Activated T-cell treated with anti-CD3 and anti-CD28 coated beads, Interleukin-2, amount 50 U/mL, for 48 hours (primary cell): ENCODE measurements around the gene FCHO2.
"Not testable (repeated sequence)": the region's sequence is repeated elsewhere in the genome, so short reads cannot be mapped to it uniquely, and the experiment has no call there.

Experiments
- DNase-seq, 2 experiments: peaks; one replicate each; pipeline ENCODE4 v3.0.0-alpha.2; 2020

FCHO2 gene

DNA sequence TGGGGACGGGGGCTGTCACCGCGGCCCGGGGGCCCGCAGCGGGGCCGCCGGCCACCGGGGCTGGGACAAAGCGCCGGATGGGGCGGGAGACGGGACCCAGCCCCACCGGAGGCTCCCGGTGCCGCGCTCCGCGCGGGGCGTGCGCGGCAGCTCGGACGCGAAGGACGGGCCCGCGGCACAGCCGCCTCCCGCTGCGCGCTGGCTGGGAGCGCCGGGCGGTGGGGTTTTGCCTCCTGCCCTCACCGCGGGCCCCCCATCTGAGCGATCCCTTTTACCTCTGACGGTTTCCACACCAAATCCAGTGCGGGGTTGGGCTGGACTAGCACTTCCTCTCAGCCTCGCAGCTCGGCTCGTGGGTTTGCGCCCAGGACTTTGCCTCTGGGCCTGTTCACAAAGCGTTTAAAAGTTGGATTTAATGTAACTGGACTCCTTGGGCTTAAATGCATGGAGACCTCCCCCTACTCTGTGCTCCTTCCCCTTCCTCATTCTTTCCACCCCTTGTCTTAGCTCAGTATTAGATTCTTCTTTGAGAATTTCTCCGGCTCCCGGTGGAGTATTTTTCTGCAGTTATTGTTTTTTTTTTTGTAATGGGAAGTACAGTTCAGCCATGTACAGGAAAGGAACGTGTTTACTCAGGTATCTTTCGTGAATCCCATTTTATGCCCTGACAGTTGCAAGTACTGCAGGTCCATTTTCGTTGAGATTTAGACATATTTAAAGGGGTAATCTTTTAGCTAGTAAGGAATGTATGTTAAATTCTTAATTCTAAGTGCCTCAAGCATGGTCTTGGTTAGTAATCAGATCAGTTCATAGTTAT is 691 bp downstream of the FCHO2 start:
- DNase-seq = peak; percentile 45 to 57

DNA sequence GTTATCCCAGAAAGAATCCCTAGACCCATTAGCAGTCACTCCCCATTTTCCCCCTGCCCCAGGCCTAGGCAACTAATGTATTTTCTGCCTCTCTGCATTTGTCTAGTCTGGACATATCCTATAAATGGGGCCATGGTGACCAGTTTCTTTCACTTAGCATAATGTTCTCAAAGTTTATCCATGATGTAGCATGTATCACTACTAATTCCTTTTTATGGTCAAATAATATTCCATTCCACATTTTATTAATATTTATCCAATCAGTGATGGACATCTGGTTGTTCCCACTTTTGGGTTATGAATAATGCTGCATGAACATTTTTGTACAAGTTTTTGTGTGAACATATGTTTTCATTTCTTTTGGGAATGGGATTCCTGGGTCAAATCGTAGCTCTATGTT is 1.5 kb downstream of the FCHO2 start:
- no peak for DNase-seq

DNA sequence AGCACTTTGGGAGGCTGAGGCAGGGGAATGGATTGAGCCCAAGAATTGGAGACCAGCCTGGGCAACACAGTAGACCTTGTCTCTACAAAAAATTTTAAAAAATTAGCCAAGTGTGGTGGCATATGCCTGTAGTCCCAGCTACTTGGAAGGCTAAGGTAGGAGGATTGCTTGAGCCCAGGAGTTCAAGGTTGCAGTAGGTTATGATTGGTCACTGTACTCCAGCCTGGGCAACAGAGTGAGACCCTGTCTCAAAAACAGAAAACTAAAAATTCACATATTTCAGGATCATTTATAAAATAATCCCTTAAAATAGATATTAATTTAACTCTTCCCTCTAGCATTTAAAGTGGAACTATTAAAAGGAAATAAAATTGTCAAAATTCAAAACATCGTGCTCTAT is 3.4 kb downstream of the FCHO2 start:
- no peak for DNase-seq

DNA sequence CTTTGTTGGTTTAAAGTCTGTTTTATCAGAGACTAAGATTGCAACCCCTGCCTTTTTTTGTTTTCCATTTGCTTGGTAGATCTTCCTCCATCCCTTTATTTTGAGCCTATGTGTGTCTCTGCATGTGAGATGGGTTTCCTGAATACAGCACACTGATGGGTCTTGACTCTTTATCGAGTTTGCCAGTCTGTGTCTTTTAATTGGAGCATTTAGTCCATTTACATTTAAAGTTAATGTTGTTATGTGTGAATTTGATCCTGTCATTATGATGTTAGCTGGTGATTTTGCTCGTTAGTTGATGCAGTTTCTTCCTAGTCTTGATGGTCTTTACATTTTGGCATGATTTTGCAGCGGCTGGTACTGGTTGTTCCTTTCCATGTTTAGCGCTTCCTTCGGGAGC is 18.6 kb downstream of the FCHO2 start:
- not testable (repeated sequence) for DNase-seq

DNA sequence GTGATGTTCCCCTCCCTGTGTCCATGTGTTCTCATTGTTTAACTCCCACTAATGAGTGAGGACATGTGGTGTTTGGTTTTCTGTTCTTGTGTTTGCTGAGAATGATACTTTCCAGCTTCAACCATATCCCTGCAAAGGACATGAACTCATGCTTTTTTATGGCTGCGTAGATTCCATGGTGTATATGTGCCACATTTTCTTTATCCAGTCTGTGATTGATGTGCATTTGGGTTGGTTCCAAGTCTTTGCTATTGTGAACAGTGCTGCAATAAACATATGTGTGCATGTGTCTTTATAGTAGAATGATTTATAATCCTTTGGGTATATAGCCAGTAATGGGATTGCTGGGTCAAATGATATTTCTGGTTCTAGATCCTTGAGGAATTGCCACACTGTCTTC is 21.0 kb downstream of the FCHO2 start:
- DNase-seq = not testable (repeated sequence)

DNA sequence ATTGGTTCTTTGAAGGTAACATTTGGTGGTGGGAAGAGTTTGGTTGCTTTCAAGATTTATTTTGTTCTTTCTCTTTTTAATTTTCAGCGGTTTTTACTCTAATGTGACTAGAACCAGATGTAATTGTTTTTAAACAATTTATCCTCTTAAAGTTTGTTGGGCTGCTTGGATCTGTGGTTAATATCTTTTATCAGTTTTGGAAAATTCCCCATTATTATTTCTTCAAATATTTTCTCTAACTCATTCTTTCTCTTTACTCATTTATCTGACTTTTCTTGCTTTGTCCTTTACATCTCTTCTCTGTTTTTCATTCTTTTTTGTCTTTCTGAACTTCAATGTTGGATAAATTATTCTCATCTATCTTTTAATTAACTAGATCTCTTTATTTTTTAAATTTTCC is 29.9 kb downstream of the FCHO2 start:
- no peak for DNase-seq

DNA sequence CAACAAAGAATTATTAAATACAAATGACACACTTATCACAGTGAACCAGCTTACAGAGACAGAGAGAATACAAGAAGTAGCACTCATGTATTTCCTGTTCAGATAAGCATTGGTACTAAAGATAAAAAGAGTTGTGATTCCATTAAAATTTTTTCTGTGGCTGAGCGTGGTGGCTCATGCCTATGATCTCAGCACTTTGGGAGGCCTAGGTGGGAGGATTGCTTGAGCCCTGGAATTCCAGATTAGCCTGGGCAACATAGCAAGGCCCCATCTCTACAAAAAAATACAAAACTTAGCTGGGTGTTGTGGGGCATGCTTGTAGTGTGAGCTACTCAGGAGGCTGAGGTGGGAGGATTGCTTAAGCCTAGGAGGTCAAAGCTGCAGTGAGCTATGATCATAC is 32.9 kb downstream of the FCHO2 start:
- DNase-seq = no peak

DNA sequence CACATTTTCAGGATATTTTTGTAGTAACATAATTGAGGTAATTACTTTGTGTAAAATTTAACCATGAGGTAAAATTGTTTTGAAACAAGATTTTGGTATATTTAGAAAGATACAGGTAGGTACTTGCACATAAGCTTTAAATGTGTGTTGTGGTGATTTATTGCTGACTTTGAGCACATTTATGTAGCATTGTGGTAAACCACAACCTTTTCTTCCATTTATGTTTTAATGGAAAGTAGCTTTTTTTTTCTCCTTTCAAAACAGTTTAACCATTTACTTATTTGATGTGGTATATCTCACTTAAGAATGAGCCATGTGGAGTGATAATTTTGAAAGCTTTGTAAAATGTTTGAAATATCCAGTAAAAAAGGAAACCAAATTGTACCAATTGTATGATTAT is 35.6 kb downstream of the FCHO2 start:
- DNase-seq = no peak

DNA sequence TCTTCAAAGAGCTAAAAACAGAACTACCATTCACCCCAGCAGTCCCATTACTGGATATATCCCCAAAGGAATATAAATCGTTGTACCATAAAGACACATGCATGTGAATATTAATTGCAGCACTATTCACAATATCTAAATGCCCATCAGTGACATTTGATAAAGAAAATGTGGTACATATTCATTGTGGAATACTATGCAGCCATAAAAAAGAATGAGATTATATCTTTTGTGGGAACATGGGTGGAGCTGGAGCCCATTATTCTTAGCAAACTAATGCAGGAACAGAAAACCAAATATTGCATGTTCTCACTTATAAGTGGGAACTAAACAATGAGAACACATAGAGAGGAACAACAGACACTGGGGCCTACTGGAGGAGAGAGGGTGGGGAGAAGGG is 38.7 kb downstream of the FCHO2 start:
- no peak for DNase-seq

DNA sequence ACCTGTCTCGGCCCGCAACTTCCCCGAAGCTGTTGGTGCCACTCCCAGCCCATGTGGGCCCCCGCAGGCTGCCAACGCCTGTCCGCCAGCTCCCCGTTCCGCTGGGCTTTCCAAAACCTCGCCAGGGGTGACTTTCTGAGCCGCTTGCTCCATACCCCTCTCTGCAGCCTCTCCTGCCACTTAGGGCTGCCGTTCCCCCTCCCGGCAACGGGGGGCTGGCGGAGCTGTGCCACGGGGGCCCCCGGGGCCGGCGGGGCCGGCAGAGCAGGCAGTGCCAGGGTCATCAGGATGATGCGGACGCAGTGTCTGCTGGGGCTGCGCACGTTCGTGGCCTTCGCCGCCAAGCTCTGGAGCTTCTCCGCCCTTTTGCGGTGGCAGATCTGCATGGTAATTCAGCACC is 40.8 kb downstream of the FCHO2 start:
- no peak for DNase-seq

DNA sequence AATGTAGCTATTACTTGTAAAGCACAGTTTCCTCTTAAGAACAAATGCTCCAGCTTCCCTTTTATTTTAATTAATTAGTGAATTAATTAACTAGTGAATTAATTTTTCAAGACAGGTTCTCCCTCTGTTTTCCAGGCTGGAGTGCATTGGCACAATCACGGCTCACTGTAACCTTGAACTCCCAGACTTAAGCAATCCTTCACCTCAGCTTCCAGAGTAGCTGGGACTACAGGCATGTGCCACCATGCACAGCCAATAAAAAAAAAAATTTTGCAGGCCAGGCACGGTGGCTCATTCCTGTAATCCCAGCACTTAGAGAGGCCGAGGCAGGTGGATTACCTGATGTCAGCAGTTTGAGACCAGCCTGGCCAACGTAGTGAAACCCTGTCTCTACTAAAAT is 44.1 kb downstream of the FCHO2 start:
- DNase-seq = no peak

DNA sequence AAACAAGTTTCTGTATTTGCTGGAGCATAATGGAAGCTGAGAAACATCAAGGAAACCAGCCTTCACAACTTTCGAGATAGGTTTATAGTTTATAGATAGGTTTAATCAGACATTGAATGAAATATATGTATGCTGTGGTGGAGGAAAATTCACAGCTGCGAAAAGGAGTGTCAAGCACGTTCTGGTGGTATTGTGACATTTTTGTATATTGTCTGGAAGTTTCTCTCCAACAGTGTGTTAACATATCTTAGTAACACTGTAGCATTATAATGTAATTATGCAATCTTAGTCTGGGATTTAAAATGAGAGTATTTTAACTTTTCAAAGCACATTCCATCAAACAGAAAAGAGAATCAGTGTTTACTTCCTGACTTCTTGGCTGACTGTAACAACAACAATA is 50.0 kb downstream of the FCHO2 start:
- DNase-seq = no peak

DNA sequence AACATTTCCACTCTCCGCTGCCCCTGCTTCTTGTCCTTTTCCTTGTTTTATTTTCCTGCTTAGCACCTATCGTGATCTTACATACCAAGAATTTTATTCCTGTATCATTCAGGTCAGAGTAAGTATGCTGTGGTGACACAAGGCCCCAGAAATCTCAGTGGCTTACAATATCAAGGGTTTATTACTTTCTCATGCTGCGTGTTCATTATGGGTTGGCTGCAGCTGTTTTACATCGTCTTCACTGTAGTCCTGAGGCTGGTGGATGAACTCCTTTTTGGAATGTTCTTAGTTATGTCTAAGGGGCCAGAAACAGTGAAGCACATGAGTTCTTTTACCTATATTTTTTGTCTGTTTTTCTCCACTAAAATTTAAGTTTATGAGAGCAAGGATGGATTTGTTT is 51.2 kb downstream of the FCHO2 start:
- no peak for DNase-seq

DNA sequence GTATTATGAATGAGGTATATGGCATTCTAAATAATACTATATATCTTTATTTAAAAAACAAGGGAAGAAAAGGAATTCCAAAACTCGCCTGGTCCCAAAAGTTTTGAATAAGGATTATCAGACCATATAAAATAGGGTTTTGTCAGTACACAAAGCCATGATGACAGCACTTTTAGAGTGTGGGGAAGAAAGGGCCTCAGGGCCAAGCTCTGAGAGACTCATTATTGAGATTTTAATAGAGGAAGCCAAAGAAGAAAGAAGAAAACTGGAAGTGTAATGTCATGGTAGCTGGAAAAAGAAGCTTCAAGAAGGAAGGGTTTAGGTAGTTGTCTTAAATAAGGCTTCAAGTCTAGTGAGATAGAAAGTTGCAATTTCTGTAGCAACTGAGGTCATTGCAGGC is 53.0 kb downstream of the FCHO2 start:
- DNase-seq = no peak

DNA sequence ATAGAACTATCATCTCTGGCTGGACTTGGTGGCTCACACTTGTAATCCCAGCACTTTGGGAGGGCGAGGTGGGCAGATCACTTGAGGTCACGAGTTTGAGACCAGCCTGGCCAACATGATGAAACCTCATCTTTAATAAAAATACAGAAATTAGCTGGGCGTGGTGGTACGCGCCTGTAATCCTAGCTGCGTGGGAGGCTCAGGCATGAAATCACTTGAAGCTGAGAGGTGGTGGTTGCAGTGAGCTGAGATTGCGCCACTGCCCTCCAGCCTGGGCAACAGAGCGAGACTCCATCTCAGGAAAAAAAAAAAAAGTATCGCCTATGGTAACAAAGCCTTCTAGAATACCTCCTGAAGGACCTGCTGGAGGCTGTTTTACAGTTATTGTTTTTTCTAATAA is 55.8 kb downstream of the FCHO2 start:
- not testable (repeated sequence) for DNase-seq

DNA sequence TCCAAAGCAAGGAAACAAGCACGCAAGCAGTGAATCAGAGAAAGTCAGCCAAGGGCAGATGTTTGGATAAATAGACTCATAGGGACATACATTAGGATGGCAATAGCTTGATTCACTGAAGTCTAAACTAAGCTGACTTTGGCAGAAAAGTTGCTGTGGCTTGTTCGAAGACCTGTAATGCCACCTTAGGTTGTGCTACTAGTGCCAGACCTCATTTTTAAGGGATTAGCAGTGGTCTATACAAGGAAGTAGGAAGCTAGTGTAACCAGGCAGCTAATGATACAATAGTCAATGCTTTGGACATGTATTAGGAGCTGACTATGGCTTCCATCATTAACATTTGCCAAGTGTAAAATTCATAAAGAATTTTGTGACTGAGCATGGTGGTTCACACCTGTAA is 63.1 kb downstream of the FCHO2 start:
- no peak for DNase-seq

DNA sequence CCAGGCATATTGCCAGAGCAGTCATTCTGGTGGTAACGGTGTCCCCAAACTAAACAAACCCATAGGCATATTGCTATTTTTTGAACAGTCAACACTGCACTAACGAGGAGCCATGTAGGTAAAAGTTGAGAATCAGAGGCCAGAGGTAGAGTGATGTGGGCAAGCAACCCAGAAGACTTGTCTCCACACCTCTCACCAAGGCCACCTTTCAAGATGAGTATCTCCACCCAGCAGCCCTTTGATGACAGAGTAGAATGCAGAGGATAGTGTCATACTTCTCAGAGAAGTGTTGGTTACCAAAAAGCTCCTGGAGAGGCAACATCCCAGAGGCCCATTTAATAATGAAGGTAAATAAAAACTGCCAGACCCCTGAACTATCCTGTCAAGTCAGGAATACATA is 63.9 kb downstream of the FCHO2 start:
- no peak for DNase-seq

DNA sequence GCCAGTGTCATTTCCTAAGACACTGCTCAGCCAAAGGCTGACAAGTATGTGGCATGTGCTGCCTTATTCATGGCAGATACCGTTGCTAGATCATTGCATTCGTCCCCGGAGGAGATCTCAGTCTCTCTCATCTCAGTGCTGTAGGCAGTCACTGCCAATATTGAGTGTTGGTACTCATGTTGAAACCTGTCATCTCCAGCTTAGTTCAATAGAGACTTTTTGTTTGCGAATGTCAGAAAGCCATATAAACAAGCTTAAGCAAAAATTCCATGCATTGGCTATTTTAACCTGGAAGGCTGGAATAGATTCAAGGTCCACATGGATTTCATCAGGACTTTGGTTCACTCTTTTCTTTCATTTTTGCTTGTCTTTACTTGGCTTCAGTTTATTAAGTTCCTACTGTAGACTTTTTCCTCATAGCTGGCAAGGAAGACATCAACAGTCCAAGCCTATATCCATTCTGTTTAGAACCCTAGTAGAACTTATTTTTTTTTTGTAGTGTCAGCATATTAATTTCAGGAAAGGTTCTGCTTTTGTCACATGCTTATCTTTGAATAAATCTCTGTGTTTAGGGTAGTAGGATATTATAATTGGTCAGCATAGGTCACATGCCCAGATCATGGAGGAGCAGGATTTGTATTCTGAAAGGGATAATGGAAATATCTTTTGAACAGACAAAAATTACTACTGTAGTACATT is 66.8 kb downstream of the FCHO2 start:
- no peak for DNase-seq

DNA sequence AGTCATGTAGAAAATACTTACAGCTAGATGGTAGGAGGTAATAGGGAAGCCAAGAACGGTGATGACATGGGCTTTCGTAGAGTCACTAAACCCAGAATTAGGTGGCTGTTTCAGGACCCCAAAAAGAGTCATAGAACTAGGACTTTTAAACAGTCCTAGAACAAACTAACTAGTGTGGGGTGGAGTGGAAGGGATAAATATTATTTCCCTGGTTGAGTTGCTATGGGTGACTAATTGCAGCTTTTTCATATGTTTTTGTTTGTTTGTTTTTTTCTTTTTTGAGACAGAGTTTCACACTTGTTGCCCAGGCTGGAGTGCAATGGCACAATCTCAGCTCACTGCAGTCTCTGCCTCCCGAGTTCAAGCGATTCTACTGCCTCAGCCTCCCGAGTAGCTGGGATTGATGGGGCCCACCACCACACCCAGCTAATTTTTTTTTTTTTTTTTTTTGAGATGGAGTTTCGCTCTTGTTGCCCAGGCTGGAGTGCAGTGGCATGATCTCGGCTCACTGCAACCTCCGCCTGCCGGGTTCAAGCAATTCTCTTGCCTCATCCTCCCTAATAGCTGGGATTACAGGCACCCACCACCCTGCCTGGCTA is 69.2 kb downstream of the FCHO2 start:
- not testable (repeated sequence) for DNase-seq

DNA sequence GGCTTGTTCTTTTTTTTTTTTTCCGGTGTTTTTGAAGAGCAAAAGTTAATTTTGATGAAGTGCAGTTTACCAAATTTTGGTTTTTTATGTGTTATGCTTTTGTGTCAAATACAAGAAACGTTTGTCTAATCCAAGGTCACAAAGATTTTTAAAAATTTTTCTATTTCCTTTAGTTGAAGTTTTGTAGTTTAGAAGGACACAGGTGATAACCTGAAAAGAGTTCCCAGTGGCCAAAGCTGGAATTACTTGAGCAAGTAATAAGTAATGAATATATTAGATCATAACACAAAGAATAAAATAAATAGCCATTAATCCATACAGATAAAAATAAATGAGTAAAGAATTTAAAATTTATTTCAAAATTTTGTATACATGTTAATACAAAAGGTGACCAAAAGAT is 71.5 kb downstream of the FCHO2 start:
- no peak for DNase-seq

DNA sequence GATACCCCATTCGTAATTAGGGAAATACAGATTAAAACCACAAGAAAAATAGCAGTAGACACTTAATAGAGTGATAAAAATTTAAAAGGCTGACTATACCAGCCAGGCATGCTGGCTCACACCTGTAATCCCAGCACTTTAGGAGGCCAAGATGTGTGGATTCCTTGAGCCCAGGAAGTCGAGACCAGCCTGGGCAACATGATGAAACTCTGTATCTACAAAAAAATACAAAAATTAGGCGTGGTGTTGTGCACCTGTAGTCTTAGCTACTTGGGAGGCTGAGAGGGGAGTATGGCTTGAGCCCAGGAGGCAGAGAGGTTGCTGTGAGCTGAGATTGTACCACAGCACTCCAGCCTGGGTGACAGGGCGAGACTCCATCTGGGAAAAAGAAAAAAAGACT is 72.0 kb downstream of the FCHO2 start:
- DNase-seq = no peak

DNA sequence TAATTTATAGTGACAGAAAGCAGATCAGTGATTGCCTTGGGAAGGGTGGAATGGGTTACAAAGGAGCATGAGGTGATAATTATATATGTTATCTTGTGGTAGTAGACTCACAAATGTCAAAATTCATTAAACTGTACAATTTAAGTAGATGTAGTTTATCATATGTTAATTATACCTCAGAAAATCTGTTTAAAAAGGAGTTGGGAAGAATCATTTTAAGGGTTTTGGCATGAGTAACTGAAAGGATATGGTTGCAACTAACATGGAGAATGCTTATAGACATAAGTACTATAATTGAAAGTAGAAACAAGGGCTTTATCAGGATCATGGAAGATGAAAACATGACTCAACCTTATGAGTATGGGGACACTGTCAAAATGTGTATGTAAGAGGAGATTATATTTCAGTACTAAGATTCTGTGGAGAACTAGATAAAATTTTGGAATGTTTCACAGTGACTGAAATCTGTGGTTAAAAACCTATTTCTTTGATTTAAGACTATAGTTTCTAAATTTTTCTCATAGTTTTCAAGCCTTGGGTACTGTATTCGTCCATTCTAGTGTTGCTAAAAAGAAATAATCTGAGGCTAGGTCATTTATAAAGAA is 73.3 kb downstream of the FCHO2 start:
- no peak for DNase-seq

DNA sequence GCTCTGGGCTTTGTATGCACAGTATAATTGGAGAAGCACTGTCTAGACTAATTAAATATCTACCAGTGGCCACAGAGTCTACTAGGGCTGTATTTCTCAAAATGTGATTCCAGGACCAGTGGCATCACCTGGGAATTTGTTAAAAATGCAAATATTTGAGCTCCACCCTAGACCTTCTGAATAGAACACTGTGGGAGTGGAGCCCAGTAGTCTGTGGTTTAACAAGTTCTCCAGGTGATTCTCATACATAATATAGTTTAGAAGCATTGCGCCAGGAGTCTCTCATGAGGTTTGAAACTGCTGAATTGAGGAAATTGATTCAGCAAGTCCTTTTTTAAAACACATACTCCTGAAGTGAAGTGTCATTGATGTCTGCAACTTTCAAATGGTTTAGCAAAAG is 74.7 kb downstream of the FCHO2 start:
- no peak for DNase-seq

DNA sequence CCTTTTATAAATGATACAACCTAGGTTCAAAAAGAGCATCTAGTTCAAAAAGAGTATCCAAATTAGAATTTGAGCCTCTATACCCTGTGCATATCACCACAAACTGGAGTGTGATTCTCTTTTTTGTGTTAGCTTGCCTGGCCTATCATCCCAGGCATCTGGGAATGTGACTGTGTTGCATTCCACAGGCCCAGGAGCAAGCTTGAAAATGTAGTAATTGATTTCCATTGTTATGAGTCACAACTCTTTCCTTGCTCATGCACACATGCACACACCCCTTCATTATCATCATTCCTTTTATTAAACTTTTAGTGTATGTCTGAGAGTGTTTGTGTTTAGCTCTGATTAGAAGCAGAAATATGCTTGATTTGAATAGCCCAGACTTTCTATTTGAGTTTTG is 75.2 kb downstream of the FCHO2 start:
- no peak for DNase-seq
